Stimulated activated CD4-positive, alpha-beta T cell treated with anti-CD3 and anti-CD28 coated beads, TNF-alpha, amount 100 ng/mL, for 24 hours (primary cell): ENCODE measurements around the gene OTOP2.

ENCODE experiments used
- DNase-seq, 3 experiments: peaks; one replicate each; pipeline ENCODE4 v3.0.0-alpha.2; 2020; ENCODE audit warnings: low read depth in 3 of 3

Gene OTOP2

DNA sequence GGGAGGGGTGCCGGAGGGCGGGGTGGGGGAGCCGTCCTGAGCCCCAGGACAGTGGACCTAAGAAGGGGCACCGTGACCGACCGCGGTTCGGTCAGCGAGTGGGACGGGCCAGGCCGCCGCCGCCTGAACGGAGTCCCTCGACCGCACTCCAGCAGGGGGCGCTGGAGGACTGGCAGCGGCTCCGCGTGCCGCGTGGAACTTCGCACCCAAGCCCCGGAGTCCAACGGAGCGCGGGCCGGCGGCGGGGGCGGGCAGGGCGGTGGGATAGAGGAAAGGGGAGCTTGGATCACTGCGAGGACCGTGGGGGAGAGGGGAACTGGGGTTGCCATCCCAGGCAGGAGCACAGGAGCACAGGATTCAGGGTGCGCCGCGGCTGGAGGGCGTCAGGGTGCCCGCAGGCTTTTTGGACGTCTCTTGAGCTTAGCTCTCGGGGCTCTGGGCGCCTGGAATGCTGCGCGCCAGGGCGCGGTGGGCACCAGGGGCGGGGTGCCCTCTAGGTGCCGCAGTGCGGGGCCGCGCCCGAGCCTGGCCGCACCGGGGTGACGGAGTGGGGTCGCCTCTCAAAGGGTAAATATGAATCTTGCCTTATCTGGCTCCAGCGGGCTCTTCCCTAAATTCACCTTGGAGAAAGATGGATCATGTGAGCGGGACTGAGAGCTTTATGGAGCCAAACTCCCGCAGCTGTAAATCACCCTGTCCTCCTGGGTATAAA is 379 bp upstream of the OTOP2 start:
- DNase-seq, result peak; percentile 35 to 69 (median 45)

- no peak for DNase-seq
Measured at GRCh38 chr17:74925242-74925641, 1.2 kb downstream of the OTOP2 start.

DNA sequence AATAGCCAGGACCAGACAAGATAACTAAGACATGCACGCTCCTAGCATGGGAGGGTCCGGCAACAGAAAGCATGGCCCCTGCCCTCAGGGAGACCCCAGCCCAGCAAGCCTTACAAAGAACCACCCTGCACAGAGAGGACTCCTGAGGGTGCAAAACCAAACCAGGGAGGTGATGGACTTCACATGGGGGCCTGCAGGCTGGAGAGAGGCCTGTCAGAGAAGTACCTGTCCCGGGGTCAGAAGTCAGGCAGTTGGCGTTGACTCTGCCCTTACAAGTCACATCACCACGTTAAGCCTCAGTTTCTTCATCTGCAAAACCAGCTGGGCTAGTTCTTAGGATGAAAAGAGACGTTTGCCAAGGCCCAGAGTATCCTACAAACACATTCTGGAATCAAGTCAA is 4.7 kb downstream of the OTOP2 start:
- DNase-seq, result no peak

GRCh38 chr17:74930535-74931036 is 6.5 kb downstream of the OTOP2 start:
- DNase-seq, result no peak

DNA sequence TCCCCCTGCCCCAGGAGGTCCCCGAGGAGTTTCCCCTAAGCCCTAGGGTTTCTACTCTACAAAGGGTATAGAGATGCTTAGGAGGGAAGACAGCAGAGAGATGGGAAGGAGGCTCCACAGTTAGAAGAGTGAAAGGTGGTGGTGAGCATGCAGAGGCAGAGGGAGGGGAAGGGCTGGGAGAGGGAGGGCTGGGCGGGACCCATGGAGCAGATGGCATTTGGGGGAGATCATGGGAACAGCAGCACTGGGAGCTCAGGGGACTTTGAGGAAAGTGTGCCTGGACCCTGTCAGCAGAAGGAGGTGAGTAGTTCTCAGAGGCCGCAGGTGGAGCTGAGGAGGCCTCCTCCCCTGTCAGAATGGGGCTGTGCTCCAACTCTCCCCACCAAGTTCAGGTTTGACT is 11.0 kb downstream of the OTOP2 start:
- DNase-seq, result no peak

DNA sequence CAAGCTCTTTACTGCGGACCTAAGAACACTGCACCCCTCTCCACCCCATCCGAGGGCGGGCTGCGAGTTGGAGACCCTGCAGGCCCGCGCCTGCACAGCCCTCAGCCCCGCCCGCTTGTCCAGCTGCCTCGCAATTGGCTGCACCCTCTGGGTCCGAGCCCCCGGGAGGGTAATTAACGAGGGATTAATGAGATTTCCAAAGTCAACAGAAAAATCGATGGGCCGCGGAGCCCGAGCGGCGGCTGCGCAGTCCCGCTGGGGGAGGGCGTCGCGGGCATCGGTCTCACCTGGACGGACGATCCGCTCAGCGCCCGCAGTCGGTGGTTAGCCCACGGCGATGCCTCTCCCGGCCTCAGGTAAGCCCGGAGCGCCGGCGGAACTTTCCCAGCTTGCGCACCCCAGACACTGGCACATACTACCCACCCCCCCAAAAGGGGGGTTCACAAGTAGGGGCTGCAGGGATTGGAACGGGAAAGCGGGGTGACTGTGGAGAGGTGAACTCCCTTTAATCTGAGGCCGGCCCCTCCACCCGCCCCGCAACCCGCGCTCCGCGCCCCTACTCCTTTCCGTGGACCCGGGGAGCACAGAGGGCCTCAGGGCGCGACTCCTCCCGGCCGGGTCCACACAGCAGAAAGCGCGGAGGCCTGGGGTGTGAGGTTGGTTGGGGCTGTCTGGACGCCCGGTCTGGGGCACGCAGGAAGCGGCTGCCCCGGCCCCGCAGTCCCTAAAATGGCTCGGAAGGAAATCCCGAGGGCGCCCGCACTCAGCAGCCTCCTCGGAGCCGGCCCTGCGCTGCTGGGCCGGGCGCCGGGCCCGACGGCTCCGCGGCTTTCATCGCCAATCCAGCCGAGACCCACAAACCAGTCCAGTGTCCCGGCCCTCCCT is 11.8 kb downstream of the OTOP2 start, which contains the start of gene OTOP3:
Gene OTOP3, plus strand, starts transcription at position 314 of the 885 bp plus-strand sequence. Its CDS starts 24 bp downstream, at position 338.
- no peak for DNase-seq

GRCh38 chr17:74936470-74936799 is 12.4 kb downstream of the OTOP2 start:
- no peak for DNase-seq

DNA sequence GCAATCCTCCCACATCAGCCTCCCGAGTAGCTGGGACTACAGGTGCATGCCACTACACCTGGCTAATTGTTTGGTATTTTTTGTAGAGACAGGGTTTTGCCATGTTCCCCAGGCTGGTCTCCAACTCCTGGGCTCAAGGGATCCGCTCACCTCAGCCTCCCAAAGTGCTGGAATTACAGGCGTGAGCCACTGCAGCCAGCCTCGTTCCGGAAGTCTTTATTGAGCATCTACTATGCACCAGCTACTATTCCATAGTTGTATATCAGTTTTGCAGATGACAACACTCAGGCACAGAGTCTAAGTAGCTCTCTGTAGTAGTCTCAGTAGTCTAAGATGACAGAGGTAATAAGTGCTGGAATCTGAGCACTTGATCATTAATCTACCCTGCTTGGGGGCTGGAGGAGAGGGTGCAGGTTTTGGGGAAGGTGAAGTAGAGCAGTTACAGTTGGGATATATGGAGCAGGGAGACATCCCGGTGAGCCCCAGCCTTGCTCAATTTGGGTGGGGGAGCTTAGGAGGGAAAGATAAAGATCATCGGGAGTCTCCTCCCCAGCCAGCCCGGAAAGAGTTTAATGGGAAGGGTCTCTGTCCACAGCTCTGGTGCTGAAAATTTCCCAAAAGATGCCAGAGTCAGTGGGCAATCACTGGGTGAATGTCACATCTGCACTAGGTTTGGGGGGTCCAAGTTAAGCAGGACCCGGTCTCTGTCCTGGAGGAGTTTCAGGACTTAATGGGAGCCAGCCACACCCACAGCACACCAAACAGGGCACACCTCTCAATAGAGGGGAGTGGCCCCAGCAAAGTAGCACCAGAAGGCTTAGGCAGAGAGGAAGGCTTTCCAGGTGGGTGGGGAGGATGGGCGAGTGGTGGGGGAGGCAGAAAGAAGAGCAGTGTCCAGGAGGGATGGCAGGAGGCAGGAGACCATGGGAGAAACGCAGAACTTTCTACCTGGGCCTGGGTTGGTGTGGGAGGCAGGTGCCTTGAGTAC is 13.3 kb downstream of the OTOP2 start:
- DNase-seq, result no peak

GRCh38 chr17:74938194-74938950 is 14.3 kb downstream of the OTOP2 start:
- DNase-seq, result no peak

- DNase-seq, result no peak
Measured at GRCh38 chr17:74939534-74939933, 15.5 kb downstream of the OTOP2 start.

- no peak for DNase-seq
Measured at GRCh38 chr17:74941128-74941725, 17.2 kb downstream of the OTOP2 start.

GRCh38 chr17:74943808-74944522 is 19.9 kb downstream of the OTOP2 start:
- DNase-seq, result no peak

GRCh38 chr17:74945543-74945942 is 21.5 kb downstream of the OTOP2 start:
- DNase-seq, result no peak

DNA sequence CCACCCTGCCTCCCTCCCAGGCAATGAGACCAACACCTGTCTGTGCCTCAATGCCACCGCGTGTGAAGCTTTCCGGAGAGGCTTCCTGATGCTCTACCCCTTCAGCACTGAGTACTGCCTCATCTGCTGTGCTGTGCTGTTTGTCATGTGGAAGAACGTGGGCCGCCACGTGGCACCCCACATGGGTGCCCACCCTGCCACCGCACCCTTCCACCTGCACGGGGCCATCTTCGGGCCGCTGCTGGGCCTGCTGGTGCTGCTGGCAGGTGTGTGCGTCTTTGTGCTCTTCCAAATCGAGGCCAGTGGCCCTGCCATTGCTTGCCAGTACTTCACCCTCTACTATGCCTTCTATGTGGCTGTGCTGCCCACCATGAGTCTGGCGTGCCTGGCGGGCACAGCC is 22.6 kb downstream of the OTOP2 start:
- no peak for DNase-seq

DNA sequence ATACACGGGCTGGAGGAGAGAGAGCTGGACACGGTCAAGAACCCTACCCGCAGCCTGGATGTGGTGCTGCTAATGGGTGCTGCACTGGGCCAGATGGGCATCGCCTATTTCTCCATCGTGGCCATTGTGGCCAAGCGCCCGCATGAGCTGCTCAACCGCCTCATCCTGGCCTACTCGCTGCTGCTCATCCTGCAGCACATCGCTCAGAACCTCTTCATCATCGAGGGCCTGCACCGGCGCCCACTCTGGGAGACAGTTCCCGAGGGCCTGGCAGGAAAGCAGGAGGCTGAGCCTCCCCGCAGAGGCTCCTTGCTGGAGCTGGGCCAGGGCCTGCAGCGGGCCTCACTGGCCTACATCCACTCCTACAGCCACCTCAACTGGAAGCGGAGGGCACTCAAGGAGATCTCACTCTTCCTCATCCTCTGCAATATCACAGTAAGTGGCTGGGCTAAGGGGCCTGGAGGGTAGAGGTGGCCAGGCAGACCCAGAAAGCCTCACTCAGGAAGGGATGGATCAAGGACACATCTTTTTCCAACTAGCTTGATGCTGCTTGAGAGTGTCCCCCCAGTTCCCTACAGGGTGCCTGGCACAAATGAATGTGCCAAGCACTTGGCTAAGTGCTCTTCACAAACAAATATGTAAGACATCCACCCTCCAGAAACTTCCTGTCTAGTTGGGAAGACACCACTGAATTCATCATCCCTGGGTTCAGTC is 23.1 kb downstream of the OTOP2 start:
- no peak for DNase-seq

- DNase-seq, result no peak
Measured at GRCh38 chr17:74949455-74950115, 25.5 kb downstream of the OTOP2 start.

DNA sequence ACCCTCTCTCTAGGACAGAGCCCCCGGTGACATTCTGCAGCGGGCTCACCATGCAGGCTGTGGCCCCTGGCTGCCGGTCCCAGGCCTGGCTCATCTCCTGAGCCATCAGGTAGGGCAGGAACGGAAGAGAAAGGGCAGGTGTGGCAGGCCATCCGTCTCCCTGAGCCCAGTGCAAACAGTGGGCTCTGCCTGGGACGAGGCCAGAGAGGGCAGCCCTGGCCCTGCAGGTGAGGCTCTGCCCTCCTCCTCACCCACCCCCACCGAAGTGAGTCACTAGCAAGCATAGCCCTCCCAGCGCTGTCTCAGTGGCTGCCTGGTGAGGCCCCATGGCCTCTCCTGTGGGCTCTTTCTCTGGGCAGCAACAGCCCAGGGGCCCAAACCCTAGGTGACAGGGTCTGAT is 26.1 kb downstream of the OTOP2 start:
- DNase-seq, result no peak

GRCh38 chr17:74951065-74951464 is 27.0 kb downstream of the OTOP2 start:
- DNase-seq, result no peak
